ENCODE results near the gene ATP6V1G1.
A peak's percentile ranks its signal among the peaks of the same experiment; 100 is the strongest.
"Not testable (repeated sequence)": the region's sequence is repeated elsewhere in the genome, so short reads cannot be mapped to it uniquely, and the experiment has no call there.

ATP6V1G1 gene

DNA sequence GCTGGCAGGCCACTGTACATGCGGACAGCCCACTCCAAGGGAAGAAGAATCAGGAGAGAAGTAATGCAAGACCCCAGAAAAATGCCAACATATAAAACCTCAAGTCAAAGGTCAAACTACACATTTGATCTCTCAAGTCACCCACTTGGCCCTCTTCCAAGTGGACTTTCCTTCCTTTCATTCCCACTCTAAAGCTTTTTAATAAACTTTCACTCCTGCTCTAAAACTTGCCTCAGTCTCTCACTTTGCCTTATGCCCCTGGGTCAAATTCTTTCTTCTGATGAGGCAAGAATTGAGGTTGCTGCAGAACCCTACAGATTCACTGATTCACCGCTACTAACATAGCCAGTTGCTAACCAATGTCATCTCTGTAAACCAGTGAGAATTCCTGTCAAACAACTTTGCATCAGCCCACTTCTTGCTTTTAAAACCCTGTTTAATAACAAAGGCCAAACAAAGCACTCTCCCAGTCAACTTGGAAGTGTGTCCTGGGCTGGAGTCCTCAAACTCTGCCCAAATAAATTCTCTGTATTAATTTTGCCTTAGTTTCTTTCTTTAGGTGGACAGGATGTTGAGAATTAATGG, 6.9 kb upstream of the ATP6V1G1 start:
- DNase-seq: no peak

DNA sequence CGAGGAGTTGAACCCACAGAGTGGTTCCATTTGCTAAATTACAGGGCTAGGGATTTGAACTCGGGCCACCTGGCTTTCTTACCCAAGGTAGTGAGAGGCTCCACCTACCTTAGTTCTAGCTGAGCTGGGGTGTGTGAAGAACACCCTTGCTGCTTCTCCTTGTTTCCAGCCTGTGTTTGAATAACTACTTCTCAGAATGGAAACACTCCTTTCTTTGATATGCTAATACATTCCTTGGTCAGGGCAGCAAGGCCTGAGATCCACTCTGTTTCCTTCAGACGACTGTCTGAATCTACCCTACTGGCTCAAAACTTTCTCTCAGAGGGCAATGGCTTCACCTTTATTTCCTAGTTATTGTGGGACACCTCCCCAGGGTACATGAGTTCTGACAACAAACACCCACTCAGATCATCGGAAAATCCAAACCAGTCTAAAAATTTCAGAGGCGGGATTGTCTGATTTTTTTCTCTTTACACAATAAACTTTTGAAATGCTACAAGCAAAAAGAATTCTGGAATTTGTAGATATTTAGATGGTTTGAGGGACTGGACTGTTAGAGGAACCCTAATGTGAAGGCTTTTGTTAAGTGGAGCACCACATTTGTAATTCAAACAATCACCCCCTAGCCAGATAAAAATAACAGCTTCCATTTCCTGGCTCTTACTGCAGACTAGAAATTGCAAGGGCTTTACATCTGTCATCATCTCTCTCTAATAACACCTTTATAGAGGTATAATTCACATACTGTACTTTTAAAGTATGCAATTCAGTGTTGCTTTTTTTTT, 4.0 kb upstream of the ATP6V1G1 start:
- DNase-seq: no peak

DNA sequence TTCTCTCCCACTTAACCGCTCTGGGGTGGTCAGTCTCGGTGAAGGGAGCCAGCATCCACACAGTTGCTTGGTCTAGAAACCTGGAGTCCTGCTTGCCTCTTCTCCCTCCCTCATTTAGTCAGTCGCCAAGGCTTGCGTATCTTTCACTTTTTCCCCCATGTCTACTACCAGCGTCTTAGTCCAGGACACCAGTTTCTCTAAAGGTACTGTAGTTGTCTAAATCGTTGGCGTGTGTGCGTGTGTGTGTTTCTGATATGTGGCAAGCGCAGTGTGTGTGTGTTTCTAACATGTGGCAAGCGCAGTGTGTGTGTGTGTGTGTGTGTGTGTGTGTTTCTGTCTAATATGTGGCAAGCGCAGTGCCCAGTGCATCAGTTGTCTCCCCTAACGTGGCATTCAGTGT, 641 bp downstream of the ATP6V1G1 start:
- DNase-seq: peak; percentile 15

DNA sequence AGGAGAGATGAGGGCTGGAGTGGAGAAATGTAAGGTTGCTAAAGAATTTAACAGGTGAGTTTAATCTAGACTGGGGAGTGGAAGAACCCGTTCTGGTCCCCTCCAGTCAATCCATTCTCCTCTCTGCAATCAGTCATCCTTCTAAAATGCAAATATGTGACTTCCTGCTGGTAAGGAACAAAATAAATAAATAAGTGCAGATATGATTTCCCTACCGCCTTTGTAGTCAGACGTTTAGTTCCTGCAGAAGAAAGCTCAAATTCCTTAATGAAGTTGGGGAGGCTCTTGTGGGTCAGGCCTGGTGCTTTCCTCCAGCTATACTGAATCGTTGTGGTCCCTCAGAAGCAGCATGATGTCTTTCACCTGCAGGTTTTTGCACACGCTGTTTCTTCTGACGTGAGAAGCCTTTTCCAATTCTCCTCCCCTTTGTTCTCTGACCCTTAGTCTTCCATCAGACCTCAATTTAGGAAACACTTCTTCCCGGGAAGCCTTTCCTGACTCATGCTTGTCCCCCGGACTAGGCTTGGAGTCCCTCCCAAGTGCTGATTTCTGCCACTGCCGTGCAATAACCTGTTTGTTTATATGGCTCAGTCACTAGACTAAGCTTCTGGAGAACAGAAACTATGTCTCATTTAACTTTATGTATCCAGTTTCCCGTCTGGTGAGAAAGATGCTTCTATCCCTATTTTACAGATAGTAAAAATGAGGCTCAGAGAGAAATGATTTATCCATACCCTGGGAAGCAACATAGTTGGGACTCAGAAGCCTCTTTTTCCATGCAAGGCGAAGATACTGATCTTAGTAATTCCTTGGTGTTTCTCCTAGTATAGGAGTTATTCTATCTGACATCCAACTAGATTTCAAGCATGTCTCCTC, 1.3 kb downstream of the ATP6V1G1 start:
- peak; percentile 49 for DNase-seq

DNA sequence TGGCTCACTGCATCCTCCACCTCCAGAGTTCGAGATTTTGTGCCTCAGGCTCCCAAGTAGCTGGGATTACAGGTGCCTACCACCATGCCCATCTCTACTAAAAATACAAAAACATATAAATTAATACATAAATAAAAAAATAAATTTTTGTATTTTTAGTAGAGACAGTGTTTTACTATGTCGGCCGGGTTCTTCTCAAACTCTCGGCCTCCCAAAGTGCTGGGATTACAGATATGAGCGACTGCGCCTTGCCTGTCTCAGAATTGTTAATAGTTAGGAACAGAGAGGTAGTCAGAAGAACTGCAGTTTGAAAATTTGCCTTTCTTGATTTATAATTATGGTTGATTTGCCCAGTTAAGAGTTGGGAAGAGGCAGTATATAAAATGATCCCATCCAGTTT, 2.8 kb downstream of the ATP6V1G1 start:
- no peak for DNase-seq

DNA sequence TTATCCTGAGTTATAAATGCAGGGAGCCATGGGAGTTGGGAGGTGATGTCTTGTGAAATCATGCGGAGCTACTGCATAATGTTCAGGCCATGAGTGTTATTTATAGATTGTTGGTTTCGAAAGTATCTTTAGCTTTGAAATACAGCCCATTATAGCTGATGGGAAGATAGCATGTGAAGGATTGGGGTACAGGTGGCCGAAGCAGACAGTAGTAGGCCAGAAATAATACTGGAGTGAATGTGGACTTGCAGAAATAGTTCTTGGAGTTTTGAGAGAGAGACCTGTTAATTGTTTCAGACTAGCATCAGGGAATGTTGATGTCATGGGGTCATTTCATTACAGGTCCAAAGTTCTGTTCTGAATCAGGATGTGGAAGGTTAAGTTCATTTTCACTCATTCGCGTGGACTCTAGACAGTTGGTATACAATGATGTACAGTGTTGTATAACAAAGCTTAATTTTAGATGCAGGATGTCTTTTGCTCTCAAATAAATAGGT, 3.8 kb downstream of the ATP6V1G1 start:
- DNase-seq: peak; percentile 10

DNA sequence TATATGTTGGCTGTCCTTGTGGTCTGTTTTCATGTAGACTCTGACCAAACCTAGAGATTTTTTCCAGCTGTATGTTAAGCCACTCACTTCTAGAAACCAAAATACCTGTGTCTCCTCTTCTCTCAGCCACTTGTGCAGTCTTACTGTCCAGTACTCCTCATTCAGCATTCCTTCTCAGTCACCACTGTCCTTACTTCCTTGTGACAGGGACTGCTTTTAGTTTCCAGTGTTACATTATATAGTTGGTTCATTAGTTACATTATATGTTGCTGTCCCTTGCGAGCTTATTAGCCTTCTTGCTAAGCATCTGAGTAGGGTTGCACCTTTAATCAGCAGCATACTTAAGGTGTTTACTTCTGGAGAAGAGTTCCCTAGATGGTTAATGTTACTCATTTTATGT, 4.3 kb downstream of the ATP6V1G1 start:
- DNase-seq: no peak

DNA sequence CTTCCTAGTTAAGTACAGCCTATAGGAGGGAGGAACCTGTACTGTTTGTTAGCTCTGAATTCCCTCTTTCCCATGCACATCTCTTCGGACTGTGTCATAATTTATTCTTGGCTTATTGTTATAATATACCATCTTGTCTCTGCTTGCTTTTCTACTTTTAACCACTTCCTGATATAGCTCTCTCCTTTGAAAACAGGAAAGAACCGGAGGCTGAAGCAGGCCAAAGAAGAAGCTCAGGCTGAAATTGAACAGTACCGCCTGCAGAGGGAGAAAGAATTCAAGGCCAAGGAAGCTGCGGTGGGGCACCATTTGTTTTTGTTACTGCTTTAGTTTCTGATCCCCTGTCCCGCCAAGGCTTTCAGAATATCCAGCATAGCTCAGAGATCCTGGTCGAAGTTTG, 4.8 kb downstream of the ATP6V1G1 start:
- DNase-seq: peak; percentile 21

DNA sequence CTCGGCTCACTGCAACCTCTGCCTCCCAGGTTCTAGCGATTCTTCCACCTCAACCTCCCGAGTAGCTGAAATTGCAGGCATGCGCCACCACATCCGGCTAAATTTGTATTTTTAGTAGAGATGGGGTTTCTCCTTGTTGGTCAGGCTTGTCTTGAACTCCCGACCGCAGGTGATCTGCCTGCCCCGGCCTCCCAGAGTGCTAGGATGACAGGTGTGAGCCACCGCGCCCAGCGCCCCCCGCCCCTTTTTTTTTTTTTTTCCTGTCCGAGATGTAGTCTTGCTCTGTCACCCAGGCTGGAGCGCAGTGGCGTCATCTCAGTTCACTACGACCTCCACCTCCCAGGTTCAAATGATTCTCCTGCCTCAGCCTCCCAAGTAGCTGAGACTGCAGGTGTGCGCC, 6.6 kb downstream of the ATP6V1G1 start:
- no peak for DNase-seq

DNA sequence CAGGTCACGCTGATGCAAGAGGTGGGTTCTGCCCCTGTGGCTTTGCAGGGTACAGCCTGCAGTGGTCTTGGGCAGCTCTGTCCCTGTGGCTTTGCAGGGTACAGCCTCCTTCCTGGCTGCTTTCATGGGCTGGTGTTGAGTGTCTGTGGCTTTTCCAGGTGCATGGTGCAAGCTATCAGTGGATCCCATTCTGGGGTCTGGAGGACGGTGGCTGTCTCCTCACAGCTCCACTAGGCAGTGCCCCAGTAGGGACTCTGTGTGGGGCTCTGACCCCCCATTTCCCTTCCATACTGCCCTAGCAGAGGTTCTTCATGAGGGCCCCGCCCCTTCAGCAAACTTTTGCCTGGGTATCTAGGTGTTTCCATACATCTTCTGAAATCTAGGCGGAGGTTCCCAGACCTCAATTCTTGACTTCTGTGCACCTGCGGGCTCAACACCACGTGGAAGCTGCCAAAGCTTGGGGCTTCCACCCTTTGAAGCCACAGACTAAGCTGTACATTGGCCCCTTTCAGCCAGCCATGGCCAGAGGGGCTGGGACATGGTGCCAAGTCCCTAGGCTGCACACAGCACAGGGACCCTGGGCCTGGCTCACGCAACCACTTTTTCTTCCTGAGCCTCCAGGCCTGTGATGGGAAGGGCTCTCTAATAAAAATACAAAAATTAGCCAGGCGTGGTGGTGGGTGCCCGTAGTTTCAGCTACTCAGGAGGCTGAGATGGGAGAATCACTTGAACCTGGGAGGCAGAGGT, 13.1 kb downstream of the ATP6V1G1 start:
- DNase-seq: not testable (repeated sequence)

DNA sequence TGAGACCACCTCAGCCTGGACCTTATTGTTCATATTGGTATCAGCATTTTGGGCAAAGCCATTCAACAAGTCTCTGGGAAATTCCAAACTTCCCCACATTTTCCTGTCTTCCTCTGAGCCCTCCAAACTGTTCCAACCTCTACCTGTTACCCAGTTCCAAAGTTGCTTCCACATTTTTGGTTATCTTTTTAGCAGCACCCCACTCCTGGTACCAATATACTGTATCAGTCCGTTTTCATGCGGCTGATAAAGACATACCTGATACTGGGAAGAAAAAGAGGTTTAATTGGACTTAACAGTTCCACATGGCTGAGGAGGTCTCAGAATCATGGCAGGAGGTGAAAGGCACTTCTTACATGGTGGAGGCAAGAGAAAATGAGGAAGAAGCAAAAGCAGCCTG, 14.2 kb downstream of the ATP6V1G1 start:
- DNase-seq: not testable (repeated sequence)

DNA sequence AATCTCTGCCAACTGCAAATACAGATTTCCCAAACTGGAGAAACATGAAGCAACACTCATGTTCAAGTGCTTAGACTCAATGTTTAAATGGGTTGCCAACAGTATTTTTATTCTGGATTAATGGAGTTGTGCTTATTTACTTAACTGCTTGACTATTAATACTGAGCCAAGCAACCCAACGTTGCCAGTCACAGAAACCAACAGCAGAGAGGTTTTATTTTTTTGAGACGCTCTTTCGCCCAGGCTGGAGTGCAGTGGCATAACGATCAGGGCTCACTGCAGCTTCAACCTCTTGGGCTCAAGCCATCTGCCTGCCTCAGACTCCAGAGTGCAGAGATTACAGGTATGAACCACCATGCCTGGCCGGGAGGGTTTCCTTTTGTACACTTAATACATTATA, 15.1 kb downstream of the ATP6V1G1 start:
- no peak for DNase-seq

DNA sequence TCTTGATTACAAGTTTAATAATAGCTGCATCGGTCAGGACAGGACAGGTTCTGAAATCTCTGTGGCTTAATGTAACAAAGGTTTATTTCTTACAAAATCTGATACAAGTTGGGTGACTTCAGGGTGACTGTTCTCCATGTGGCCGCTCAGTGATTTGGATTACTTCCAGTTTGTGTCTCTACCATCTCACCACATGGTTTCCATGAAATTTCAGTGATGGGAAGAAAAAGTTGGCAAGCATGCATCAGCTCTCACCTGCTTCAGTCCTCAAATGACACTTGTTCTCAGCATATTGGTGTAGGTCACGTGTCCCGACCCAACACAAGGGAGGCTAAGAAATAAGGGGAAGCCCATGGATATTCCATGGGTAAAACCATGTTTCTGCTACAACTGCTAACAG, 15.7 kb downstream of the ATP6V1G1 start:
- DNase-seq: no peak

DNA sequence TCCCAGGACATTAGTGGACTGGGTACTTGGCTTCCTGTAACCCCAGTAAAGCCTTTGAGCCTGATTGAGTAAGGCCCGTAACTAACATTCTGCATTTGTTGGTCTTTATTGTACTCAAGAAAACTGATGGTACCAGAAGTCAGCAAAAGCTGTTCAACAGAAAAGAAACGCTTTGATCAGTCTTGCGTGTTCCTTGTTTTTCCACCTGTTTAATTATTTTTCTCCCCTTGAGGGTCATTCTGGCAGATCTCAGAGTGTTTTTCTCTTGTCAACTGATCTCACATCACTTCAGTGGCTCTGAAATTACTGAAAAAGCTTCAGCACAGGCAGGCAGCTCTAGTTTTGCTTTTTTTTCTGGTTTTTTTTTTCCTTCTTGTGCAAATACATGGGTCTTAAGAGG, 17.4 kb downstream of the ATP6V1G1 start:
- no peak for DNase-seq

DNA sequence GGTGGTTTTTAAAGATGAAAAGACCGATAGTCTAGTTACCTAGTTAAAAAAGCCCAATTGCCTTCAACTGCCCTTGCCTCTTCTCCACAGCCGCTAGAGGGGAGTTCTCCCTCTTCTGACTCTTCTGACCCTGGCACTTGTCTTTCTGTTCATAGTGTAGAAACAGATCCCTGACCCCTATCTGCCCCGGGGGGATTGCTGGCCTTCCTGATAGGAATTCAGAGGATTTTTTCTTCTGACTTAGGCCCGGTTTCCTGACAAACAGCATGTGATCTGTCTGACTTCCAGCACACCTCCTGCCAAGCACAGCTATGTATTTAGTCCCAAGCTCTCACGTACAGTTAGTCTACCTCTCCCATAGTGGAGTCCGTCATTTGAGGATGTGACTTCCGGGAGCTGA, 18.5 kb downstream of the ATP6V1G1 start:
- DNase-seq: no peak

DNA sequence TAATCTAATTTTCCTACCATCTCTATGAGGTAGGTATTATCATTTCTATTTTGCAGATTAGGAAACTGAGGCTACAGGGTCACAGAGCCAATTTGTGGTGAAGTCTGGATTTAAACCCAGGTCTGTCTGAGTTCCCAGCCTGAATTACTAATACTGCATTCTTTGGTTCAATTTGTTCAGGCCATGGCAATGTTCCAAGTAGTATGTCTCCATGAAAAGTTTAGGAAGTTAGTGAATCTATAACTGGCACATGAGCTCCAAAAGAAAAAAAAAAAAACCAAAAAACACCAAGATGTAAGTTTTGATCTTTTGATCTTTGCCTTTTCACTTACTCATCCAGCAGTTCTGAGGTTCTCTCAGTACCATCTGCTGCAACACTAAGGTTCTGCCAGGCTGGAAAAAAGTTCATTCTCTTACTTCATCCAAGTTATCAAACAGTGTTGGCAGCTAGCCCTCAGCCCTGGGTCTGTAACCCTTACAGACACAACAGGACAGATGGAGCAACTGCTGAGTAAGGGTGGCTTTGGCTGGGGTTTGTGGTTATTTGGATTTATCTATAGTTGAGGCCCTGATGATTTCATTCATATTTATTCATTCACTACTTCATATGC, 19.1 kb downstream of the ATP6V1G1 start:
- DNase-seq: peak; percentile 84

DNA sequence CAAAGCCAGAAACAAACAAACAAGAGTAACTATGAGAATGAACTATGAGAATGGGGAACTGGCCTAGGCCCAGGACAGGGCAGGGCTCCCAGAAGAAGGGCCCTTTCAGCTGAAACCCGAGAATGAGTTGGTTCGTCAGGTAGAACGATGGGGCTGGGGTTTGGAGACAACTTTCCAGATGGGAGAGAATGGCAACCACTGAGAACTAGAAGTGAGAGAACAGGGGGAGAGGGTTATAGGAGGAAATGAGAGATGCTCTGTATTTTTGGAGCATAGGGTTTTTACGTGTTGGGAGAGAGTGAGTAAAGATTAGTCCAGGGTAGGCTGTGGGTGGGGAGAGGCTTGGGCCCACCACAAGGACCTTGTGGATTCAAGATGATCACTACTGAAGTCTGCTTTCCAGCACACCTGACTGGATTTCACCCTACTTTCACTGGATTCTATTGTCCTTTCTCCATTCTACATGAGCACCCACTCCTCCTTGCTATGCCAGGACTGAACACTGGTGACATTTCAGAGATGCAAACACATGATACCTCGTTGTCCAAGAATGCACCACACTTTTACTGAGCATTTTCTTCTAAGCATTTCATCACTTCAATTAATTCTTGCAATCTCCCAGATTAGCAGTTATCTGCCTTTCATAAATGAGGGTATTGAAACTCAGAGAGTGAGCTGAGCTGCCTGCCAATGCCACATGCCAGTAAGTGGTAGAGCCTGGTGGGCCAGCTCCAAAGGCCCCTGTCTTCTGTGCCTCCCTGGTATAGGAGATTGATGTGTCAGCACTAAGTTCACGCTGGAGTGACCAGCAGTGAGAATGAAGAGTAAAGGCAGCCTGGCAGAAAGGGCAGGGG, 20.3 kb downstream of the ATP6V1G1 start:
- DNase-seq: no peak

DNA sequence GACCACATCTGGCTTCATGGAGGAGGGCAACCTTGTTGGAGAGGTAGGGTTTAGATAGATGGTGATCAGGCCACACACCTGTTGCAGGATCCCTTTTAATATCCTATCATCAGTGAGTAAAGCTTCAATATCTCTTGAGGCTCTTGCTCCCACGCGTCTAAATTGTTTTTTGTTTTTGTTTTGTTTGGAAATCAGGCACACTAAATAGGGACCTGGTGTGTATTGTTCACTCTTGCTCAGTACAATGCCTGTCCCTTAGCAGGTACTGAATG, 20.9 kb downstream of the ATP6V1G1 start:
- no peak for DNase-seq

DNA sequence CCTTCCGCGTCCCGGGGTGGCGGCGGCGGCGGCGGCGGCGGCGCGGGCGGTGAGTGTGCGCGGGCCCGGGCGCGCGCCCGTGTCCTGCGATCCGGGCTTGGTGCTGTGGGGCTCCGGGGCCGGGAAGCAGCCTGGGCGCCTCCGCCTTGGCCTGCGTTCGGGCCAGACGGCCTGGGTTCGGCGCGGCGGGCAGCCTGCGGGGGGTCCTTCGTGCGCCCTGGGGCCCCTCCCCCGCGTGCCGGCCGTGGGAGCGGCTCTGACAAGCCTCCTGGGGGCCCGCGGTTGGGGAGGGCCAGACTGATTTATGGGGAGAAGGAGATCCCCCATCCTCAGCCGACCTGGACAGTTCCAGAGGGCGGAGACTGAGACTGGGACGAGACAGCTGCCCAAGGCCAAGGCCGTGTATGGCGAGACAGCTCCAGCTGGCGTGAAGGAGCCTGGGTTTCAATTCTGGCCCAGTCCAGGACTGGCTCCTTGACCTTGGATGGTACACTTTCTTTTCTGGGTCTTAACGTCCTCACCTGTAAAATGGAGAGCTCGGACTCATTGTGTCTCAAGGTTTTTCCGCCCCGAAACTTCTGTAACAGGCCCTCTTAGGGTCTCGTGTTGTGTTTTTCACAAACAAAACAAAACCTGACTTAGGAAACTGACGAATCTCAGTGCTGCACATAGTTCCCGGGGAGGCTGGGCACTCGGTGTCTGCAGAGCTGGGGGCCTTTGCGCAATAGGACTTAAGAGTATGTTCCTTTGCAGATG, 24.1 kb downstream of the ATP6V1G1 start:
- peak; percentile 65 for DNase-seq

DNA sequence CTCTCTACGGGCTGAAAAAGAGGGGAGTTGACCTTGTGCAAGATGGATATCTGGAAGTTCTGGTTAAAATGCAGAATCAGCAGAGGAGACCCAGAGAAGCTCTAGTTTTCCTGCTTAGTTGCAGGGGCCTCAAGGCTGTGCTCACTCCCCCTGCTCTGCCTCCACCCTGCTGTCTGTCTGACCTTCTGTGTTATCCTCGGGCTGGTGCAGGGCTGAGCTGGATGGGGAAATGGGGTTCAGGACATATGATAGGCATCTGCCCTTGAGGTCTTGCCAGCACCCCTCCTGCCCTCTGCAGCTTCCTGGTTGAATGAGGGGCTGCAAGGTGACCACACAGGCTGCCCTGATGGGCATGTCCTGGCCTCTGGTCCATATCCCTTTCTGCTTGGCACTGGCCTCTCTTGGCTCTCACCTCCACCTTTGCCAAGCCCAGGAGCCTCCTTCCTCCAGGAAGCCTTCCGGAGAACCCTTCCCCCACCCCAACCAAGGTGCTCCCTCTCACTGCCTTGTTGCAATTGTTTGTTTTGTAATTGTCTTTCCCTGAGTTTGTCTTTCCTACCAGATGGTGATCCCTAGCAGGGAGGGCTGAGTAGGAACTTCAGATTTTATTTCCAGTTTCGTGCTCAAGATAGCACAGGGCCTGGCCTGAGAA, 24.8 kb downstream of the ATP6V1G1 start:
- DNase-seq: no peak
